Stimulated activated CD4-positive, alpha-beta T cell treated with anti-CD3 and anti-CD28 coated beads, Interleukin-2, amount 100 ng/mL, for 24 hours (primary cell): ENCODE results near the gene RNF150.

Experiments used
- DNase-seq, 2 donors: peaks; one replicate each; pipeline ENCODE4 v3.0.0-alpha.2; 2020

The RNF150 gene

DNA sequence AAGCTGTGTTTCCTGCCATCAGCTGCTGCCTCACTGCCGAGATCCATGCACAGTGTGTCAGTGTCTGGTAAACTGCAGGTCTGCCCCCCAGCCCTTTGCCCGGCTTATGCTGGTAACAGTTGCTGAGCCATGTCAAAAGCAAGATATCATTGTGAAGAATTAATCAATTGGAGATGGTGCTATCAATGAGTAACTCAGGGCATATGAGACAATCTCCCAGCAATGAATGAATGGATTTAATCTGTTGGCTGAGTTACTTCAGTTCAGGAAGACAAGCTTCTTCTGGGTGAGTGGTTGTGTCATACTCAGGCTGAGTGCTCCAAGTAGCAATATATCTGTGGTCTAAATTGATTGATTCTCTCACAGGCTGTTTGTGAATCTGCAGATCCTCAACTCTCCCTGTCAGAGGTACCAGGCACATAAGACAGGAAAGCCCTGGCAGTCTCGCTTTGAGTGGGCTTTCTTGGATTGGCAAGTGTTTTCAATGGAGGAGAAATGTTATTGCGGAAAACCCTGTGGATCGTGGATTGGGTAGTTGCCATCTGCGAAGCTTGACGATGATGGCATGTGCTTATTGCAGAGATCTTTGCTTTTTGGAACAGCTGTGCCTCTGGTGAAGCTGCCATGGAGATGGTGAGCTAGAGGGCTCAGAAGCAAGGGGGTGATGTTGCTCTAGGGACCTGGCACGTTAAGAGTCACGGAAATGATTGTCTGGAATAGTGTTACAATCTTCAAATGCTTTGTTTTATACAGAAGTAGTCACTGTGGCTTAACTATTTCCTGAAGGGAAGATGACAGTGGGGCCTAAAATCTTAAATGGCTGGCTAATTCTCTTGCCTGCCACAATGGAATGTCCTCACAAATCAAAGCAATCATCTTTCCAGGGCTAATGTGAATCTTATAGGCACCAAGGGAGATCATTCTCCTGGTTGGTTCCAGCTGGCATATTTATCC is 229.5 kb downstream of the RNF150 start:
- DNase-seq, result no peak

DNA sequence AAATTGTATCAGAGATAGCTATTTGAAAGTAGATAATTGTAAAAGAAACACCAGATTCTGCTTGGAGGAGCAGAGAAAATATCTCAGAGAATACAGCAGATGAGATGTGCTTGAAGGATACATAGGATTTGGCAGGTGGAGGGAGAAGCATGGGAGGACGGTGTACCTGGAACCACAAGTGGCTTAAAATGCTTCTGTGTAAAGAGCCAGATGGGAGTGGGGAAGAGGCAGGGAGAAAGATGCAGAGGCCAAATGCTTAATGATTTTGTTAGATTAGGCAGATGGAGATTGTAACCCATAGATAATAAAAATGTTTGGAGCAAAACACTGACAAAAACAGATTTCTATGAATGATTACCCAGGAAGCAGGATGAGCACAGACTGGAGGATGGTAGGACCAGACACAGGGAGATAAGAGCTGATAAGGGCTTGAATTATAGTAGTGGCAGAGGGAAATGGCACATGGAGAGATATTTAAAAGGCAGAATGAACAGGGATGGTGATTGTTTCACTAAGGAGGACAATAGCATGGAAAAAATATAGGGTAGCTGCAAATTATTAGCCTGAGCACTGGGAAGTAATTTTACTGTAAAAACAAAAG is 231.4 kb downstream of the RNF150 start:
- no peak for DNase-seq

DNA sequence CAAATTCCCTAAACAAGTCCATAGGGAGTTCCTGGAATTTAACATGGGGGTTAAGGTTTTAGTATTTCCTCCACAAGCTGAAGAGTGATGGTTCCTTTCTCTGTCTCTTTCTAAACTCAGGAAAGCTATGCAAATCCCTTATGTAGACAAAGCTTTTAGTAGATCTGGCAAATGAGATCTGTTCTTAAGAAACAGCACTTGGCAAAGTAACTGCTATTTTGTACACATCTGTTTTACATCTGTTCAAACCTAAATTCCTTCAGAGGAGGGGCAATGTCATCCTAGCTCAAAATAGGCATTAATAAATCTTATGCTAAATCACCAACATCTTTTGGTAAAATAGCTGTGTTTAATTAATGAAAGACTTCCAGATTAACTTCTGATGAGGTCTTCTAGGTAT is 239.3 kb downstream of the RNF150 start:
- no peak for DNase-seq

DNA sequence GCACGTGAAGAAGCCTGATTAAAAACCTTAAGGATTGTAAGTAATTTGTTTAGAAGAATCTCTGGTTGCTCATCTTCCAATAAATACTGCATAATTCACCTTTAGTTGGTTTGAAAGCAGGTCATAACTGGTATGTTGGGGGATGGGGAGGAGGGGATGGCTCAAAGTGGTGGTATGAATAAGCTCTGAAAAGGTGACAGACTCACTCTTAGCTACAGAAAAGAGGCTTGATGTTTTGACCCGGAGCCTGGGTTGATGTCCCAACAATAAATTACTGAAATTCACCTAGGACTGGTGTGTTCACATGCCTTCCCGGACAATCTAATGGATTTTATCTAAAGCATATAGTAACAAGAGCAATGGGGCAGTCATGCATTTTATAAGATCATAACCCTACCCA is 245.2 kb downstream of the RNF150 start:
- DNase-seq, result no peak

DNA sequence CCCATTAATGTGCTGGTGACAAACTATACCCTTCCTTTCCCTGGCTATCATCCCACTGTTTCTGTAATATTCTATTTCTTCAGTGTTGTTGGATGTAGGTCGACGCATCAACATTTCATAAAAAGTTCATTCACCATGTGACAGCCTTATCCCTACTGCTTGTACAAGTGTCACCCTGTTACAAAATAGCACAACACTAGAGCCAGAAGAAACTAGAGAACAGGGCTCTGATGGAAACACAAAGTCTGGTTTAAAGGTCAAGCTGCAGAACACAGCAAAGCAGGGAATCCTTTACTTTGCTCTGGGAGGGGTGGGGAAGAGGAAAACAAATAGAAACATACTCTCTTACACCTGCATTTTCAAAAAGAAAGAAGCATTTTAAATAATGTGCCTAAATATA is 245.8 kb downstream of the RNF150 start:
- no peak for DNase-seq

DNA sequence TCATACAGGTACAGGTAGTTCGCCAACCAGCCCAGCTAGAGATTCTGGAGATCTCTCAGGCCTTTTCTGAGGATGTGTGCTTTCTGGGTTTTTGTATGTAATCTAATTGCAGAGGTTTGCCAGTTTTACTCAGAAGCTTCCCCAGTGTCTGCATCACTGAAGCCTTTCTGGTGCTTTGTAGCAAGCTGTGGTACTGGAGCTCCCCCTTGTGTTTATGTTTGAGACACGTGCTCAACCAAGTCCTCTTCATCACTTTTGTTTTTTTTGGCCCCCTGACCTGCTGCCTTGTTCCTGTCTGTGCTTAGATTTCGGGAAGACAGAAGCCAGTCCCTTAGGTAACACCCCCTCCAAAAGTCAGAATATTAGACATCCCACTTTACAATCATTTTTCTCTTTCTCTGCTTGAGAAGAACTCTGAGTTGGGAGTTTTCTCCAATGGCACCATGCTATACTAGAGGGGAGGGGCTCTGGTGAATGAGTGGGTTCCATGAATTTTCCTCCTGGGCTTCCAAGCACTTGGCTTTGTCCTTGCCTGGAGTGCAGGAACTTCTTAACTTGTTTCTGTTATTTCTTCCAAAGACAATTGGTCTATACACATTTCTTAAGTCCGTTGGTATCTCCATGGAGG is 248.7 kb downstream of the RNF150 start:
- DNase-seq, result peak in 1 of 2 donors; percentile 5

DNA sequence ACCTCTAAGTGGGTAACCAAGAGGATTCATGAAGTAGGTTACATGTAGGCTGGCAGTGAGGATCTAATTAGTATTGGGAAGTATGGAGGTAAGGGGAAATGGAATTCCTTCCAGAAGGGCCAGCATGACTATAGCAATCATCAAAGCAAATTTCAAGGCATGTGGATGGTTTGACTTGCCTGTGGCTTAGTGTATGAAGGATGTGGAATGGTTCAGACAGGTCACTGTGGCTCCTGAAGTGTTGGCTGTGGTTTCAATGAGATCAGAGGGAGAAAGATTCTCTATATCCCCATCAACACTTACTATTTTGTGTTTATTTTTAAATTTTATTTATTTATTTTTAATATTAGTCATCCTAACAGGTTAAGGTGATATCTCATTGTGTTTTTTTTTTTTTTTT is 255.5 kb downstream of the RNF150 start:
- no peak for DNase-seq

DNA sequence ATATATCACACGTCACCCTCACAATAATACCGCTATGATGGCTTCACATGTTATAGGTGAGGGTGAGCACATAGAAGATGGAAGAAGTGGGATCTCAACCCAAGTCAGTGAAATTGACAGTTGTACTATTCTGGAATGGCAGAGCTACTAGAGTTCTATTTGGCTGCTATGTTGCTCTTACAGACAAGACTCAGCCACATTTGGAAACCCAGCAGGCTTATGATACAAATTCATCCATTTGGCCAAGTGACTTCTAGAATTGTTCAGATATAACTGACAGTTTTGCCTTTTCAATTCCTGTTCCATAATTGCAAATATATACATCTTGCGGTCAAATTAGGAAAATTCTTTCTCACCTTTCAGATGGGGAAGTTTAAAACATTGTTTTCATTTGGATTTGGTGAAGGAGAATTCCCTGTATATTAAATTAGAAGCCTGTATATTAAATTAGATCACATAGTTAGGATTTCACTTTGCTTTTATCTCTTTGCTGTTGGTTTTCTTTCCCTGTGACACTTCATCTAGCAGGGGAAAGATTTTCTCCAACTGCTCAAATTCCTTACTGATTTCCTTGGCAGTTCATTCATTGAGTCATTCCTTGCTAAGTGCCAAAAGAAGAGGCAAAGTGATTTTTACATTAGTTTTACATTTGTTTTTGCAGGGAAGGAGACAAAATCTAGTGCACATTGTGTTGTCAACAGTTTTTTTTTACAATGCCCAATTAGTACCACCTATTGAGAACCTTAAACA is 256.5 kb downstream of the RNF150 start:
- no peak for DNase-seq

DNA sequence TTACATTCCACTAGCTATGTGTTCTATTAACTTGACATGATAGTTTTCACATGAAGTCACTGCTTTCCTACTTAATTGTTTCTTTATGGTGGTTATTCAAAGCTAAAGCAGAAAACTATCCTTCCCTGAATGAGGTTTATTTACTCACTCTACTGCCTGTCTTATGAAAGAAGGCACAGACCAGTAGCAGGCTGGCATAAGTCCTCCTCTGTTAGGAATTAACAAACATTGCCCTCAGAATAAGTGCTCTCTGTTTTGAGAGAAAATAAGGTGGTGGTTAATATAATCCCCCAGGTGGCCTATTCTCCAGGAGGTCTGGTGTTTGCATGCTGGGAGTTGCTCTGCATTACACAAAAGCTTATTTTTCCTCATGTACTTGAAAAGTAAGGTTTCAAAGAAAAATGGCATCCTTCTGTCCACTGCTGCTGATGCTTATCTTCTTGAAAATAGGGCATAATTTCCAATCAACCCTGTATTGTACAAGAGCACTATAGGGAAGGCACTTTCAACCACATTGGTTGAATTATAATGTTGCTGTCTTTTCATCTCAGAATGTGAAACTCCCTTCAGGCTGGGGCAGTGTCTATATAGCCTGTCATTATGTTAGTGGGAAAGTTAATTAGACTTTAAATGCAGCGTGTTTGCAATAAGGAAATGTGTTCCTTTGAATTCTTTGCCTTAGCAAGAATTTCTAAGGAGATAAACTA is 257.4 kb downstream of the RNF150 start:
- DNase-seq, result no peak

DNA sequence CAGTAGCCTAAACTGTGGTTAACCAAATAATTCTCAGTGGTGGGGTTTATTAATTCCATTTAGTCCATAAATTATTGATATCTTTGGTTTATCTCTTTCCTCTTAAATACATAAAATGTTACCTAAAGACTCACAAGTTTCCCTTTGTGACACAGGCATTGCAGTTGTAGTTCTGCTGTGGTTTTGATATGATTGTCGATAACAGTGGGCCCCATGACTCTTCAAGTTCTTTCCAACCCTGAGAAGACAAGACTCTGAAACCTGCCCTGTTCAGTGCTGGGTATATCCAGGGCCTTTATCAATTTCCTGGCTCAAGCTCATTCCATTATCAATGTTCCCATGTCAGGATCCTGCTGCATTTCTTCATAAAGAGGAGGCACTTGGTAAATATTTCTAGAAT is 259.2 kb downstream of the RNF150 start:
- no peak for DNase-seq

DNA sequence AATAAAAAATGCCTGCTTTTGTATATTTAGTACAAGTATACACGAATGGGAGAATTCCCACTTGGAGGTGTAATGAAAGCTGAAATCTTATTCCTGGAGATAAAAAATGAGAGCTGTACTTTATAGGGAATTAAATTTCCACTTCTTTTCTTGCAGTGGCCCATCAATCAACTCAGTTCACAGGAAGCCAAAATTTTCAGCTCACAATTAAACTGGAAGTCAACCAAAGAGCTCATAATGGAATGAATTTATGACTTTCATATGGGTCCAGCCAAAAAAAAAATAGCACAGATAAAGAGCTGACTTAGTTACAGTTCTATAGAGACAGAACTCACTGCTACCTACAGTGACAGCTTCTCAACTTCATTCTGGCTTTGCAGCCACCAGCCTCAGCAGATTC is 261.9 kb downstream of the RNF150 start:
- no peak for DNase-seq

DNA sequence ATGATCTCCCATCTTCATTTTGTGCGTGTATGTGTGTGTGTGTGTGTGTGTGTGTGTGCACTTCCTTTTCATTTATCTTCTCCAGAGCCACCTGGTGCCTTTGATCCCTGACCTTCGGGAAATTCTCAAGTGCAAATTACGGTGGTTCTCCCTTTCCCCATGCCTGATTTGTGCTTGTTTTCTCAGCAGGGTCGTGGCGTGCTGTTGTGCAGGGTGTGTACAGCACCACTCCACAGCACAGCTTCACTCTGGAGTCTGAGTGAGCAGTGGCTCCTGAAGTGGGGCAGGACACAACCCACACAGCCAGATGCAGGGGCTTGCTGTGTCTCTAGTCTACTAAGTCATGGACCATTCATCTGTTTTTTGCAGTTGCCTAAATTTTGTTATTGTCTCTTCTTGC is 262.8 kb downstream of the RNF150 start:
- no peak for DNase-seq

DNA sequence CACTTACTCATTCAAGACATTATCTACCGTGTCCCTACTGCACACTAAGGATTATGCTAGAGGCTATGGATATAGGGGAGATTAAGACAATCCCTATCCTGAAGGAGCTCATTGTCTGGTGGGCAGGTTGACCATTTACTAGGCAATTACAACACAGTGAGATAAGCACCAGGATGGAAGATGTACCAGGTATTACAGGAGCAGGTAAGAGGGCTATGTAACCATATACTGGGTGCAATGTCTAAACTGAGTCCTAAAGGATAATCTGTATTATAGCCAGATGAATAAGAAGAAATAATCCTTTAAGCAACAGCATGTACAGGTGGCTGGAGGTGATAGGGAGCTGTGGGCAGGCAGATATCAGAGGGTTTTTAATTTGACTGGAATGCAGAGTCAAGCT is 263.8 kb downstream of the RNF150 start:
- no peak for DNase-seq

DNA sequence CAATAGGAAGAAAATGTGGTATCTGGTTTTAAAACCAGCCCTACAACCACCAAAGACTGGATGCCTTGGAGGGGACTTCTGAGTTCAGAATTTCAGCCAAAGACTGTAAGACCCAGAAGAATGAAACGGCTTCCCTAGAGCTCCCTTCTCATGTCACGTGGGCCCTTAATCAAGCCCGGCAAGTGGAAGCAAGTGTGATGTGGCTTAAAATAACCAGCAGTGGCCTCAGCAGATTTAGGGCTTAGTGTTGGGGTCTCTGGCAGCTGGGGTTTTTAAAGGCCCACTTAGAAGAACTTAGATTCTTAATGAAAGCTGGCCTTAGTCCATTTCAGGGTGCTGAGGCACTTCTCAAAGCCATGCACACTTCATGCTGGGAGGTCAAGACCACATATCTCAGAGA is 265.9 kb downstream of the RNF150 start:
- DNase-seq, result no peak

DNA sequence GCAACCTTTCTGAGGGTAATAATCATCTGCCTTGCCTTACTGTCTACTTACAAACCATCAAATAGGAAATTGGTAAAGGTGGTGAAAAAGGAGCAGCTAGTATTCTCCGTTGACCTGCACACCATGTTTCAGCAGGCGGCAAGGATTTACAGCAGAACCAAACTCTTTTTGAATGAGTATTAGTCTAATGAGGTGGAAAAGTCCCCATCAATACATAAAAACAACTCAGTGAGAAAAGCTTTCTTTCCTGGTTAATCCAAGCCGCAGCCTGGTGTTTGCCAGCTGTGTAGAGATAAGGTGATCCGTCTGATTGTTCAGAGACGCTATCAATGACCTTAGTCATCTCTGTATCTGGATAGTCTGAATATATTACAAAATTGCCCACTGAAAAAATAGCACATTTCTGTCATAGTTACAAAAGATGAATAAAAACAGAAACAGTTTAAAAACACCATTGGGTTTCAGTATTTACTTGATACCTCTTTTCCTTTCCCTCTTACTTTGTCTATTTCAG is 266.7 kb downstream of the RNF150 start:
- DNase-seq, result no peak

DNA sequence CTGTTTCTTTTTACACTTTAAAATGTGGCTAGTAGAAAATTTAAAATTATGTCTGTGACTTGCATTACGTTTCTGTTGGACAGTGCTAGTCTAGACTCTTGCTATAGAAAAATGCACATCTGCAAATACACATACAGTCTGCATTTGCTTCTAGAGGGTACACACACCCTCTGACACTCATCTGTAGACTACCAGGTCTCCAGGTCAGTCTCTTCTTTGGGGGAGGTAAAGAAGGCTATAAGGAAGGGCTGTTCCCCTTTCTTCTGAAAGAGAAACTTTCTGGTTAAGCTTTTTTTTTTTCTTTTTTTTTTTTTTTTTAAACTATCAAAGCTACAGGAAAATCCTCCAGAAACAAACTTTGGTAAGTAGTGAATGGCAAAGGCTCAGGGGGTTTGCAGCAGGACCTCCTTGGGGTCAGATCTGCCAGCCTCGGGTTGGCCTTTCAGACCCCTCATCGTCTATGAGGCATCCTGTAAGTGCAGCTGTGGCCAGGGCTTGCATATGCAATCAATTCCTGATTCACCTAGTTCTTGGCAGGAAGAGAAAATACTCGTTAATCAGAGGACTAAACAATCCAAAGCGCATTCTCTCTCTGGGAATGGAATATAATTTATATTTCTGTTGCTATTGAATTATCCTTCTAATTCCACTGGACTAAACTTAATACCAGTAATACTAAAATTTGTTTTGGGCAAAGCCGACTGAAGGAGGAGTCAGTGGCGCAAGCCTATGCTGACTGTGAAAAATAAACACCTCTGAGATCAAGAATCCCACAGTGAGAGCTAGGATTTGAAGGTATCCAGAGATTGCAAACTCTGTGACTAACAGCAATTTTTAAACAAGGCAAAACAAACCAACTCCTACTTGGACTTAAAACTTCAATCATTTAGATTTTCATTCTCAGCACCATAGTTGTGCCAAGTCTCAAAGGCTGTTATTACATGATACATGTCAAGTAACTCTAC is 267.7 kb downstream of the RNF150 start:
- no peak for DNase-seq

DNA sequence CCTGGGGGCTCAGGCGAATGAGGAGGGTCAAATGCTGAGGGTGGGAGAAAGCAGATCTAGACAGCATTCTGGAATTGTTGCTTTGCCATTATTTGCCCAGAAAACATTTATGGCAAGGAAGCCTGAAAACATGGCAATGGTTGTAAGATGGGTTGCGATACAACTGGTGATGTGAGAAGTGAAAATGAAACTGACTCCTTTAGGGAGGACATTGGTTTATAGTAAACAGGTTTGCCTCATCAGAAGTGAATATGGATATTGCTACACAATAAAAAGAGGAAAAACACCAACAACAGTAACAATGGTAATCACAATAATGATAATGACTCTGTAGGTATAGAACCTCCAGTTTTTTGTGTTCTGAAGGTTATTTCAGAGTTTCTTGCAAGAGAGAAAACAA is 270.1 kb downstream of the RNF150 start:
- DNase-seq, result no peak

DNA sequence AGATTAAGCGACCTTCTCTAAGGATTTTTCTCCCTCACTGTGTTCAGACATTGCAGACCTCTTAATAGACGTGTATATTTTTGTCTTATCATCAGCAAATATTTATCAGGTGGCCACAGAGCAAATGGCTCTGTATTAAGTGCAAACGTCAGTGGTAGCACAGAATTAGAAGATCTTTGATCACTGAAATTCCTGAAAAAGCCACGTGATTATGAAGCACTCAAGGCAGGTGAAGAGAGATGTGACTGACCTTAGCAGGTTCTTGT is 271.2 kb downstream of the RNF150 start:
- no peak for DNase-seq

DNA sequence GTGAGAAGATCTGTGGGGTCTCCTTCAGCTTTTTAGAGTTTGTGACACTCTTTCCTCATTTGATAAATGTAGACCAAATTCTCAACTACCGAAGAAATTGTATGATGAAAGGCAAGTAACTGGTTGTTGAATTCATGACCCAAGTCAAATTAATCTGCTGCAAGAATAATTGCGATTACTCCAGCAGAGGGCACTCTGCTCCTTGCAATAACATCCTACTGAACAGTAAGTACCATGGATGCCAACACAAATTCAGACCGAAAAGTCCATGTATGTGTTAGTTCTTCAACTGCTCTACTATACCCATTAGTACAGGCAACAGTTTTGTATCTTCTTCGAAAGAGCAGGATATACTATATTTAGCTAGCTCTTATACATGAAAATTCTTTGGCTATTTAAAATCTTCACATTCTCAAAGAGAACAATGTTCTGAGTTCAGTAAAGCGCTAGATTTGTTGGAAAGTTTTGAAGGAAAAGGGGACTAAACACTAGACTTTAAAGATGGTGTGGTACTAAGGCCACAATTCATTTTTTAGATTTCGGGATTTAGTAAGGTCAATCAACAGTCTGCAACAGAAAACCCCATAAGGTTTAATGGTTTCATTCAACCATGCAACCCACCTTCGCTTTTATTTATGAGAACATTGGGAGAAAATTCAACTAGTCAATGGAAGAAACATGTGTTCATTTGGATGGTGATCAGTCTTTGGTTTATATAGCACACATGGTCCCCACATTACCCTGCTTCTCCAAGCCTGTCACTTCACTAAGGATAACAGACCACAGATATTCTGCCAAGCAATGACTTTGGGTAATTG is 271.7 kb downstream of the RNF150 start:
- DNase-seq, result peak; percentile 39 to 43

DNA sequence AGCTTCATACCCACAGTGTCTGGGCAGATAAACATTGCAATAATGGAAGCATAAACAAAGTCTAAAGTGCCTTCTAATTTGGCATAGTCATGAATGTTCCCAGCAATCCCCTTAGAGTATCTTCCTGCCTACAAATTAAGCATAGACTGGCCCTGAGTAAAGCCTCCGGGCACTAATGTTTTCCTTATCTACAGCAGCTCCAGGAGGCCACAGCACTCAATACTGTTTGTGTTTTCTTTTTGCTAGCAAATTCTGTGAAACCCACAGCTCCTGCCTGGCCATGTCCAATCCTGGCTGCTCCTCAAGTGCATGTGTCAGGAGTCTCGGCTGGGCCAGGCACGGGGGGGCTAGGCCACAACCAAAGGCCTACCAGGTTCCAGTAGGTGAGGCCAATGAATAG is 274.4 kb downstream of the RNF150 start:
- DNase-seq, result no peak

DNA sequence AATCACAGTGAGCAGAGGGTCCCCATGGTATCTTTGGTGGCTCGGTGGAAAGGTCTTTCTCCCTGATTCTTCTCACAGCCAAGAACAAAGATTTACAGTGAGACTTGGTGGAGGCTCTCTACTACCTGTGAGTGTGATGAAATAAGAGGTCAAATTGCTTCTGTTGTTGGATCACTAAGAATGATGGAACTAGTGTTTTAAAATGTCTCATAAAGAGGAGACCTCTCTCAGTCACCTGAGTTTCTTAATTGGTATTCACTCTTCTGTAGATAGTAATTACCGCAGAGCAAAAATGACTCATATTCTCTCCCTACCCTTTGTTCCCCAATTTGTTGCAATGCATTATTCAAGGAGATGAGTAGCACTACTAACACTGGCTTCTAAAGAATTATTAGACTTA is 276.2 kb downstream of the RNF150 start:
- no peak for DNase-seq
